Muscle of leg (tissue), 11 donors: ENCODE measurements around the gene MB. TPM values are rescaled to one million over a fixed set of nuclear protein-coding genes. Genes with fewer than 3 reads are reported as not detected.

Source experiments
- DNase-seq: peaks from one replicate; pipeline ENCODE4 v3.0.0; 2013
- H3K27ac ChIP-seq: one replicate; pipeline ENCODE4 v1.5.1; 2013; ENCODE audit warnings: mild to moderate bottlenecking, low read length, control low read depth
- H3K27me3 ChIP-seq: one replicate; pipeline ENCODE4 v1.6.1; 2013; ENCODE audit warnings: low read length; ENCODE audit not compliant: control insufficient read depth, insufficient read depth
- H3K36me3 ChIP-seq: one replicate; pipeline ENCODE4 v1.6.1; 2013; ENCODE audit warnings: low read length; ENCODE audit not compliant: control insufficient read depth, insufficient read depth
- H3K4me1 ChIP-seq: one replicate; pipeline ENCODE4 v1.6.1; 2013; ENCODE audit warnings: low read length; ENCODE audit not compliant: control insufficient read depth, insufficient read depth
- H3K4me3 ChIP-seq: one replicate; pipeline ENCODE4 v1.5.1; 2013; ENCODE audit warnings: low read length, control low read depth
- H3K9me3 ChIP-seq: replicated peaks from 2 replicates; pipeline ENCODE4 v1.6.1; 2013; ENCODE audit warnings: low read depth, low read length; ENCODE audit not compliant: control insufficient read depth
- WGBS: methylation state at CpG from one replicate; pipeline ENCODE4 v1.1.5; 2013; ENCODE audit warnings: missing lambda C conversion rate; ENCODE audit not compliant: insufficient coverage; 5-methylcytosine and 5-hydroxymethylcytosine counted together
- polyA plus RNA-seq, 8 donors: library from polyadenylated mRNA; unstranded; fragments of 120-200 nt; gene quantifications; one replicate each; pipeline versions ENCODE4 v1.2.1 to v1.2.3, GENCODE V29; 2013; ENCODE audit warnings: inconsistent platforms in 1 of 8, low replicate concordance in 1 of 8; ENCODE audit not compliant: insufficient read length in 8 of 8, insufficient read depth in 1 of 8
- total RNA-seq: library from RNA; stranded (reverse); fragments of 120-200 nt; gene quantifications from one replicate; pipeline ENCODE4 v1.2.4, GENCODE V29; 2013

The MB gene
- total and polyA plus RNA-seq, 9 donors: 236 to 415 (median 318) TPM

- Histone ChIP-seq H3K4me3 (no peak overlapping the region), H3K27me3 (no peaks in the 10 kb centered on the region), H3K9me3 (peaks cover 2% of the 10 kb centered on the region), H3K27ac (no peak overlapping the region), H3K4me1 (peaks cover 24% of the 10 kb centered on the region), H3K36me3 (peaks cover 3% of the 10 kb centered on the region)
- DNase-seq: no peak
- WGBS: 93% methylated on average over 5 of the region's 6 CpGs
Observed at GRCh38 chr22:35611200-35611890, 5.8 kb downstream of the MB start.

DNA sequence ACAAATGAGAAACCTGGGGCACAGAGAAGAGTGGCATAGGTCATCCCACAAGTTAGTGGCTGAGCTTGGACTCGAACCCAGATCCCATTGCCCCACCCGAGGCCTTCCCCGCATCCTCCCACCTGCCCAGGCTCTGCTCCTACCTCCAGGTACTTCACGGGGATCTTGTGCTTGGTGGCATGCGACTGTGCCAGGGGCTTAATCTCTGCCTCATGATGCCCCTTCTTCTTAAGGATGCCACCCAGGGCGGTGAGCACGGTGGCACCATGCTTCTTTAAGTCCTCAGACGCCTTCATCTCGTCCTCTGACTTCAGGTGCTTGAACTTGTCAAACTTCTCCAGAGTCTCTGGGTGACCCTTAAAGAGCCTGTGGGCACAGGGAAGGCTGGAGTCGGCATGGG lies 6.4 kb downstream of the MB start:
- H3K27ac ChIP-seq: no peak overlapping the region
- peaks cover 3% of the 10 kb centered on the region for H3K36me3 ChIP-seq
- no peak overlapping the region for H3K4me3 ChIP-seq
- WGBS: 87% methylated on average over 9 of the region's 10 CpGs
- DNase-seq: no peak
- H3K9me3 ChIP-seq: peaks cover 2% of the 10 kb centered on the region
- H3K4me1 ChIP-seq: peaks cover 30% of the 10 kb centered on the region
- H3K27me3 ChIP-seq: no peaks in the 10 kb centered on the region

GRCh38 chr22:35609761-35610160 lies 7.4 kb downstream of the MB start:
- DNase-seq: no peak
- Histone ChIP-seq H3K4me3 (no peak overlapping the region), H3K36me3 (peaks cover 3% of the 10 kb centered on the region), H3K27me3 (no peaks in the 10 kb centered on the region), H3K9me3 (peaks cover 2% of the 10 kb centered on the region), H3K27ac (no peak overlapping the region), H3K4me1 (peaks cover 40% of the 10 kb centered on the region)
- WGBS: 56% methylated on average over 2 of the region's 4 CpGs

DNA sequence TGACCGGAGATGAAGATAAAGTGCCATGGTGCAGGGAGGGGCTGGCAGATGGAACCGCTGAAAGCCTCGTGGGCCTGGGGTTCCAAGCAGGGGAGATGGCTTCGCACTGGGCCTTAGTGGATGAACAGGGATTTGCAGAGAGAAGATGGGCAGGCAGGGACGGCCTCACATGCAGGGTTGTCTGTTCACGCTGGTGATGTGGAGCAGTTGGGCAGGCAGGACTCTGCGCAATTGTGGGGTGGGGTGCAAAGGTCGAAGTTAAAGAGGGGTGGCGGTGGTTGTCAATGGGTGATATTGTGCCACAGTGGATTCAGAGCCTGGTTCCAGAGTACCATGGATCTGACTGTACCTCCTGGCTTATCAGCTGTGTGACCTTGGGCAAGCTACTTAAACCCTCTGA lies 7.9 kb downstream of the MB start:
- H3K4me3 ChIP-seq: no peak overlapping the region
- 83% methylated on average over 9 of the region's 9 CpGs for WGBS
- no peak for DNase-seq
- H3K27ac ChIP-seq: no peak overlapping the region
- peaks cover 2% of the 10 kb centered on the region for H3K9me3 ChIP-seq
- H3K36me3 ChIP-seq: peaks cover 3% of the 10 kb centered on the region
- H3K4me1 ChIP-seq: peaks cover 45% of the 10 kb centered on the region
- H3K27me3 ChIP-seq: no peaks in the 10 kb centered on the region

DNA sequence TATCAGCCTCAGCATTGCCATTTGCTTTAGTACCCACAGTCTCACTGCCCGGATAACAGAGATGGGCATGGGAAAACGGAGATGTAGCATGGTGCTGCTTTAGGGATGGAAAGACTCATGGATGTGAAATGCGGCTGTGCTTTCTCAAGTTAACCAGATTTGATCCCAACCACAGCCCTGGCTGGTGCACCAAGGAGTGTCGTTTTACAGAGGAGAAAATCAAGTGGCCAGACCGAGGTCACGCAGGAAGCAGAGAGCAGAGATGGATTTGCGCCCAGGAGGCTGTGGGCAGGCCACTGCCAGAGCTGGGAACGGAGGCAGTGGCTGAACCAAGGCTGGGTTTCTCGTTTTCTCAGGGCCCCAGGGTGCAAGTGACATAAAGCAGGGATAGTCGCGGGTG lies 9.0 kb downstream of the MB start:
- H3K9me3 ChIP-seq: peaks cover 2% of the 10 kb centered on the region
- H3K4me3 ChIP-seq: no peak overlapping the region
- no peak overlapping the region for H3K27ac ChIP-seq
- 47% methylated on average over 11 of the region's 11 CpGs for WGBS
- H3K27me3 ChIP-seq: no peaks in the 10 kb centered on the region
- no peak for DNase-seq
- peaks cover 3% of the 10 kb centered on the region for H3K36me3 ChIP-seq
- peaks cover 48% of the 10 kb centered on the region for H3K4me1 ChIP-seq

DNA sequence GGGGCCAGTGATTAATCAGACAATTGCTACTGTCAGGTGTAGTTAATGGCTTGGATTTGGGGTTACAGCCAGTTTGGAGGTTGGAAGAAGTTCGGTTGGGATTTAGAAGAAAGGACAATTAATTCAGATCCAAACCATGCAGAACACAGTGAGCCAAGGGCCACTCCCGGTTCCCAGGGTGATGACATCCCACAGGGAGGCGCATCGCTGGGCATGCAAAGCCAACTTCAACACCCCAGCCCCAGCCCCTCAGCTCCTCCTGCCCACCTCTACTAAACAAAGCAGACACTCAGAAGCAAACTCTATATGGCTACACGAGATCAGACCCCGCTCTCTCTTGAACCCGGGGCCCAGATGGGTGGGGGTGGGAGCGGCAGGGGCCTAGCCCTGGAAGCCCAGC lies 10.2 kb downstream of the MB start:
- WGBS: 82% methylated on average over 2 of the region's 8 CpGs
- Histone ChIP-seq H3K27ac (peak overlapping the region; percentile 79), H3K9me3 (peaks cover 2% of the 10 kb centered on the region), H3K4me3 (no peak overlapping the region), H3K4me1 (peaks cover 47% of the 10 kb centered on the region), H3K27me3 (no peaks in the 10 kb centered on the region), H3K36me3 (peaks cover 3% of the 10 kb centered on the region)
- no peak for DNase-seq

GRCh38 chr22:35605851-35606481 lies 11.2 kb downstream of the MB start:
- Histone ChIP-seq H3K27ac (peak overlapping the region; percentile 79), H3K4me3 (no peak overlapping the region), H3K36me3 (peaks cover under 1% of the 10 kb centered on the region), H3K9me3 (peaks cover 2% of the 10 kb centered on the region), H3K4me1 (peaks cover 46% of the 10 kb centered on the region), H3K27me3 (no peaks in the 10 kb centered on the region)
- WGBS: 59% methylated on average over 11 of the region's 13 CpGs
- peak; percentile 61 for DNase-seq

GRCh38 chr22:35605369-35605680 lies 11.8 kb downstream of the MB start:
- Histone ChIP-seq H3K4me1 (peaks cover 46% of the 10 kb centered on the region), H3K9me3 (peaks cover 2% of the 10 kb centered on the region), H3K27ac (peak overlapping the region; percentile 79), H3K27me3 (no peaks in the 10 kb centered on the region), H3K4me3 (no peak overlapping the region), H3K36me3 (no peaks in the 10 kb centered on the region)
- 40% methylated on average over 1 of the region's 2 CpGs for WGBS
- no peak for DNase-seq

- no peak for DNase-seq
- 57% methylated on average over 1 of the region's 9 CpGs for WGBS
- peaks cover 1% of the 10 kb centered on the region for H3K9me3 ChIP-seq
- peaks cover 46% of the 10 kb centered on the region for H3K4me1 ChIP-seq
- H3K4me3 ChIP-seq: no peak overlapping the region
- no peak overlapping the region for H3K27ac ChIP-seq
- H3K36me3 ChIP-seq: no peaks in the 10 kb centered on the region
- H3K27me3 ChIP-seq: no peaks in the 10 kb centered on the region
Observed at GRCh38 chr22:35604621-35605368, 12.3 kb downstream of the MB start.

- H3K4me3 ChIP-seq: no peak overlapping the region
- no peak for DNase-seq
- H3K9me3 ChIP-seq: no peaks in the 10 kb centered on the region
- no peaks in the 10 kb centered on the region for H3K27me3 ChIP-seq
- no peaks in the 10 kb centered on the region for H3K36me3 ChIP-seq
- no peak overlapping the region for H3K27ac ChIP-seq
- WGBS: 49% methylated on average over 7 of the region's 9 CpGs
- peaks cover 39% of the 10 kb centered on the region for H3K4me1 ChIP-seq
Observed at GRCh38 chr22:35601743-35602615, 15.2 kb downstream of the MB start.
